ACC112 (cell line): Measurements from ENCODE around the gene CAMK2G.
A peak's percentile ranks its signal among the peaks of the same experiment; 100 is the strongest.
"Not testable (repeated sequence)": the region's sequence is repeated elsewhere in the genome, so short reads cannot be mapped to it uniquely, and the experiment has no call there.

ENCODE experiments used
- H2AFZ ChIP-seq: fragments of 200-600 bp; sonication (generic); one replicate; pipeline ENCODE4 v1.6.0; 2017; ENCODE audit warnings: antibody characterized with exemption, low read length; ENCODE audit not compliant: unreplicated experiment
- H3K27ac ChIP-seq: fragments of 200-600 bp; sonication (generic); 2 replicates; pipeline ENCODE4 v1.5.1; 2014; ENCODE audit warnings: low read depth, mild to moderate bottlenecking, antibody characterized with exemption, low read length, moderate library complexity
- H3K27me3 ChIP-seq: fragments of 200-600 bp; sonication (generic); 2 replicates; pipeline ENCODE4 v1.6.1; 2014; ENCODE audit warnings: mild to moderate bottlenecking, antibody characterized with exemption, low read length, moderate library complexity, mixed read lengths; ENCODE audit not compliant: insufficient read depth
- H3K36me3 ChIP-seq: fragments of 200-600 bp; sonication (generic); 2 replicates; pipeline ENCODE4 v1.6.1; 2016; ENCODE audit warnings: mild to moderate bottlenecking, antibody characterized with exemption, low read length, moderate library complexity, mixed read lengths; ENCODE audit not compliant: insufficient read depth
- H3K4me1 ChIP-seq: fragments of 200-600 bp; sonication (generic); one replicate; pipeline ENCODE4 v1.6.1; 2016; ENCODE audit warnings: low read length, mixed read lengths; ENCODE audit not compliant: insufficient read depth, unreplicated experiment, control insufficient read depth
- H3K4me3 ChIP-seq: fragments of 200-600 bp; sonication (generic); 2 replicates; pipeline ENCODE4 v1.5.1; 2014; ENCODE audit warnings: mild to moderate bottlenecking, low read depth, low read length
- H3K79me2 ChIP-seq: fragments of 200-600 bp; sonication (generic); one replicate; pipeline ENCODE4 v1.6.0; 2016; ENCODE audit warnings: low read length; ENCODE audit not compliant: control insufficient read depth, unreplicated experiment, insufficient read depth

Gene CAMK2G

GRCh38 chr10:73838827-73839226 is 35.5 kb downstream of the CAMK2G start:
- peaks cover 29% of the 10 kb centered on the region for H3K4me1 ChIP-seq
- no peak overlapping the region for H3K4me3 ChIP-seq
- H3K79me2 ChIP-seq = no peaks in the 10 kb centered on the region
- no peaks in the 10 kb centered on the region for H3K27me3 ChIP-seq
- H3K36me3 ChIP-seq = no peaks in the 10 kb centered on the region
- no peak overlapping the region for H3K27ac ChIP-seq
- H2AFZ ChIP-seq = no peak overlapping the region

GRCh38 chr10:73838008-73838567 is 36.3 kb downstream of the CAMK2G start:
- Histone ChIP-seq H3K4me3 (no peak overlapping the region), H3K27ac (no peak overlapping the region), H3K79me2 (no peaks in the 10 kb centered on the region), H3K4me1 (peaks cover 29% of the 10 kb centered on the region), H3K27me3 (no peaks in the 10 kb centered on the region), H3K36me3 (no peaks in the 10 kb centered on the region), H2AFZ (no peak overlapping the region)

GRCh38 chr10:73837072-73837471 is 37.3 kb downstream of the CAMK2G start:
- Histone ChIP-seq H3K27me3 (no peaks in the 10 kb centered on the region), H3K36me3 (no peaks in the 10 kb centered on the region)

GRCh38 chr10:73836427-73836980 is 37.9 kb downstream of the CAMK2G start:
- H3K27ac ChIP-seq = peak overlapping the region; percentile 55
- peaks cover 29% of the 10 kb centered on the region for H3K4me1 ChIP-seq
- H3K27me3 ChIP-seq = no peaks in the 10 kb centered on the region
- no peak overlapping the region for H2AFZ ChIP-seq
- H3K4me3 ChIP-seq = no peak overlapping the region
- H3K36me3 ChIP-seq = no peaks in the 10 kb centered on the region
- no peaks in the 10 kb centered on the region for H3K79me2 ChIP-seq

More at GRCh38 chr10:73837072-73837471, 37.3 kb downstream of the CAMK2G start:
- Histone ChIP-seq H3K4me3 (no peak overlapping the region), H3K27ac (peak overlapping the region; percentile 55), H3K79me2 (no peaks in the 10 kb centered on the region), H3K4me1 (peaks cover 29% of the 10 kb centered on the region), H2AFZ (no peak overlapping the region)

GRCh38 chr10:73829090-73829489 is 45.3 kb downstream of the CAMK2G start:
- H2AFZ ChIP-seq, H3K79me2 ChIP-seq, H3K4me3 ChIP-seq, H3K36me3 ChIP-seq, H3K27ac ChIP-seq, H3K4me1 ChIP-seq, H3K27me3 ChIP-seq: not testable (repeated sequence)

- H3K27ac ChIP-seq = no peak overlapping the region
- H3K27me3 ChIP-seq = no peaks in the 10 kb centered on the region
- no peaks in the 10 kb centered on the region for H3K79me2 ChIP-seq
- no peak overlapping the region for H3K4me3 ChIP-seq
- peaks cover 6% of the 10 kb centered on the region for H3K4me1 ChIP-seq
- no peak overlapping the region for H2AFZ ChIP-seq
- H3K36me3 ChIP-seq = no peaks in the 10 kb centered on the region
Measured at GRCh38 chr10:73828161-73828560, 46.2 kb downstream of the CAMK2G start.

- H2AFZ ChIP-seq = no peak overlapping the region
- peaks cover 6% of the 10 kb centered on the region for H3K4me1 ChIP-seq
- no peak overlapping the region for H3K27ac ChIP-seq
- H3K36me3 ChIP-seq = no peaks in the 10 kb centered on the region
- no peaks in the 10 kb centered on the region for H3K79me2 ChIP-seq
- no peak overlapping the region for H3K4me3 ChIP-seq
- H3K27me3 ChIP-seq = no peaks in the 10 kb centered on the region
Measured at GRCh38 chr10:73827346-73828089, 46.8 kb downstream of the CAMK2G start.

GRCh38 chr10:73824146-73824725 is 50.1 kb downstream of the CAMK2G start:
- Histone ChIP-seq H3K4me1 (peaks cover 16% of the 10 kb centered on the region), H3K27me3 (no peaks in the 10 kb centered on the region), H3K79me2 (no peaks in the 10 kb centered on the region), H3K27ac (no peak overlapping the region), H3K36me3 (no peaks in the 10 kb centered on the region), H3K4me3 (no peak overlapping the region), H2AFZ (no peak overlapping the region)

GRCh38 chr10:73823391-73823790 is 51.0 kb downstream of the CAMK2G start:
- peaks cover 16% of the 10 kb centered on the region for H3K4me1 ChIP-seq
- no peaks in the 10 kb centered on the region for H3K27me3 ChIP-seq
- H2AFZ ChIP-seq = no peak overlapping the region
- H3K27ac ChIP-seq = no peak overlapping the region
- no peaks in the 10 kb centered on the region for H3K36me3 ChIP-seq
- no peaks in the 10 kb centered on the region for H3K79me2 ChIP-seq
- no peak overlapping the region for H3K4me3 ChIP-seq

GRCh38 chr10:73819513-73820093 is 54.8 kb downstream of the CAMK2G start:
- Histone ChIP-seq H3K36me3 (no peaks in the 10 kb centered on the region), H3K27ac (no peak overlapping the region), H2AFZ (no peak overlapping the region), H3K4me3 (no peak overlapping the region), H3K4me1 (peaks cover 37% of the 10 kb centered on the region), H3K27me3 (no peaks in the 10 kb centered on the region), H3K79me2 (no peaks in the 10 kb centered on the region)
